Activated CD8-positive, alpha-beta memory T cell treated with anti-CD3 and anti-CD28 coated beads, Interleukin-2, amount 50 U/mL, for 4 hours (primary cell): ENCODE results near the gene ADAMTS4.

Experiments used
- DNase-seq: peaks from one replicate; pipeline ENCODE4 v3.0.0-alpha.2; 2020

The ADAMTS4 gene

DNA sequence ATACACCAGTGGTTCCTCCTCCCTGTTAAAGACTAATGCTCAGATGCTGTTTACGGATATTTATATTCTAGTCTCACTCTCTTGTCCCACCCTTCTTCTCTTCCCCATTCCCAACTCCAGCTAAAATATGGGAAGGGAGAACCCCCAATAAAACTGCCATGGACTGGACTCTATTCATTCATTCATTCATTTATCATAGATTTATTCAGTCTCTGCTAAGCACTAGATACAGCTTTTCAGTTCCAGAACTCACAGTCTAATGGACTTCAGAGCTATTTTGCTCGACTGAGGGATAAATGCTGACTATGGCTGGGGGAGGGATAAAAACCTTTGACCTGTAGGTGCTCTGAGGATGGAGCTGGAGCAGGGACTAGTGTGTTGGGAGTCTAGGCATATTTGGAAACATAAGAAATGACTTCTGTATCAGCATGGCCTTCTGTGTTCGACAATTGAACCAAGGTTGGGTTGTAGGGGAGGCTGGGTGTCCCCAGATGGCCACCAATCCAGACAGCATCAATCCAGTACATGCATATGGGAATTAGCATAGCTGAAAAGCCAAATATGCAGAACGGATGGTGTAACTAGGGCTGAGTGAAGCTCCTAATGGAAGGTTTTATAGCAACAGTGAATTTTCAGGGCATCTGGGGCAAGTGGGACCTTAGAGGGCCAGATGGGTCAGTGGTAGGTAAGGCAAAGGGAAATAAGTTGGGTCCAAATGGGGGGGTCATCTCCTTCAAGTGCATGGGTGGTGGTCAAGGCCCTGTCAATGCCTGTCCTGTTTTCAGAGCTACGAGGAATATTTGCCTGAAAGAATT, 20.4 kb upstream of the ADAMTS4 start:
- DNase-seq: no peak

DNA sequence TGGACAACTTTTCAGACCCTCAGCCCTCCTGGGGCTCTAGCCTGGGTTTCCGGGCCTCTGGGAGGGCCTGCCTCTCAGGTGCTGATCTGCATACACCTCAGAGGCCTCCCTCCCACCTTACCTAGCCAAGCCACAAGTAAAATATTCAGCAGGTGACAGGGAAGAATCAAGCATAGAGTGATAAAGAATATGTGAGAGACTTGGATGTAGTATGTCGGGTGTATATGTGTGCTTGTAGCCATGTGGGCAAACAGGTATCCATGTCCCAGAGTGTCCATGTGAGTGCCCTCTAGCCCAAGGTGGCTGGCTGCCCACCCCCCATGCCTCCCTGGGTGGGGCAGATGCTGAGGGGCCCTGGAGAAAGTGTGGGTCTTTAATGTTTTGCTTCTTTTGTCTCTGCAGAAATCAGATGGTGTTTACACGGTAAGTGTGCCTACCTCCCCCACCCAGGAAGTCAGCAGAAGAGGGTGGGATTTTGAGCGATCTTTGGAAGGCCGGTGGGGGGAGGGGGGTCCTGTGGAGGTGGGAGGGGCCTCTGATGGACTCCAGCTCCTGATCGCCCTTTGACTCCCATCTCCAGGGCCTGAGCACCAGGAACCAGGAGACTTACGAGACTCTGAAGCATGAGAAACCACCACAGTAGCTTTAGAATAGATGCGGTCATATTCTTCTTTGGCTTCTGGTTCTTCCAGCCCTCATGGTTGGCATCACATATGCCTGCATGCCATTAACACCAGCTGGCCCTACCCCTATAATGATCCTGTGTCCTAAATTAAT, 19.6 kb upstream of the ADAMTS4 start:
- no peak for DNase-seq

DNA sequence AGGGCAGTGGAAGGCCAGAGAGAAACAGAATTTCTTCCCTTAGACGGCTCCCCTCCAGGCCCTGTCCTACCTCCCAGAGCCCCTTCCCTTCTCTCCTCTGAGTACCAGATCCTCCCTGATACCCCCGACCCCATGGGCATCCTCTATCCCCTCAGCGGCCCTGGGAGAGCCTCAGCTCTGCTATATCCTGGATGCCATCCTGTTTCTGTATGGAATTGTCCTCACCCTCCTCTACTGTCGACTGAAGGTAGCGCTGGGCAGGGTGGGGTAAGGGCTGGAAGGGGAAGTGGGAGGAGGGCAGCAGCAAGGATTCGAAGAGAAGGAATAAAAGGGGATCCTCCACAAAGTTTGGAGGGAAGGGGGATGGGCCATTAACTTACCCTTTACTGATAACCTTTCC, 19.0 kb upstream of the ADAMTS4 start:
- DNase-seq: no peak

DNA sequence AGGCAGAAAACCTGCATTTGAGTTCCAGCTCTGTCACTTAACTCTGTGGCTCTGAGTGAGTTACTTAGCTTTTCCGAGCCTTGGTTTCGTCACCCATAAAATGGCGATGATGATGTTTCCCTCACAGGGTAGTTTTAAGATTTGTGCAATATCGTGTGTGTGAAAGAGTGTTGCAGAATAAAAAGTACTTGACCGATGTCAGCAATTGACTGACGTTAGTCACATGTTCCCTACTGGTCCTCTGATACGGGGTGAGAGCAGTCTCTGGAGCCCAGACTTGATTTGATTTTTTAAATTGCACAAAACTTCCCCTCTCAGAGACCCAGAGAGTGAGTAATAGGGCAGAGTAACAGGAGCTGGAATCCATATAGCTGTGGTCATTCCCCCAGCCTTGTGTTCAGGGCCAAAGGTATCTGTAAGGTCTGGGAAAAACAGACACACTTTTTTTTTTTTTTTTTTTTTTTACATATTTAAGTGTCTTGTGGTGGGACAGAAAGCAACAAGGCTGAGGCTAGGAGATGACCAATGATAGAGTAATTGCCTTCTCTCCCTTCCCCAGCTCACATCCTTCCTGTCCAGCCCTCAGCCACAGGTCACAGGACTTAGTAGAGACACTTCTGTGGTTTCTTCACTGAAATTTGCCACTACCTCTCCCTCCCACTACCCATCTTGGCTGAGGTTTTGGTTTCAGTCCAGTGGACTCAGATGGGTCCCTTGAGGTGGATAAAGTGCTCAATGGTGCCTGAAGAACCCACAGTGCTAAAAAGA, 18.3 kb upstream of the ADAMTS4 start:
- no peak for DNase-seq

DNA sequence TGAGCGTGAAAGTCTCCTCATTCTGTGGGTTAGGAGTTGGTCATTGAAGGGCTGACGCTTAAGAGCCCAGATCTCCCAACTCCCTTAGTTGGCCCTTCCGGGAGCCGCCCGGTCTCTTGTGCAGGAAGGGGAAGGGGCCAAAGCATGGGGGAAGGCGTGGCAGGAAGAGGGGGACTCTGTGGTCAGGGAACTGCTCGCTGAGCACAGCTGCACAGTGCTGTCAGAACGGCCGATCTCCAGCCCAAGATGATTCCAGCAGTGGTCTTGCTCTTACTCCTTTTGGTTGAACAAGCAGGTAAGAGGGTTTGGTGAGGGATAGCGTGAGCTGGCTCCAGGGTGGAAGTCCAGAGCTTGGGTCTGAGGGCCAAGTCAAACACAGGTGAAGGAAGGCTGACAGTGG, 16.2 kb upstream of the ADAMTS4 start, which contains the start of gene FCER1G:
Gene FCER1G (plus strand): TSS at position 220 of the 400 bp plus-strand sequence. CDS start 27 bp downstream, at position 247.
- no peak for DNase-seq

DNA sequence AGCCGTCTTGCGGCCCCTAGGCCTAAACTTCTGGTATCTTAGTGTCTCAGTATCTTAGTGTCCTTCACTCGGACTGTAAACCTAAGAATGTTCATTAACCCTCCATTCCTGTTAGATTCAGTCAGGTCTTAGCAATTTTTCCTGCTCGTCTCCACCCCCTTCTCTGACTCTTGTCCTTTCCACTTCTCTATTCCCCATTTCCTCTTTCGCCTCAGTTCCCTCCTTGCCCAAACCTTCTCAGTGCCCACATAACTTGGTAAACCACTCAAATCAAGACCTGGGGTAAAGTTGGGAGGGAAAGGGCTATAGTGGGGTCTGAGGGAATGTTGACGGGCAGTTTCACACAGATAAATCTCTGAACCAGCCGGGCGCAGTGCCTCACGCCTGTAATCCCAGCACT, 15.5 kb upstream of the ADAMTS4 start:
- no peak for DNase-seq

GRCh38 chr1:161209790-161210409, 11.0 kb upstream of the ADAMTS4 start:
- peak; percentile 69 for DNase-seq

- DNase-seq: no peak
These were observed 8.3 kb upstream of the ADAMTS4 start for GRCh38 chr1:161207173-161207572.

DNA sequence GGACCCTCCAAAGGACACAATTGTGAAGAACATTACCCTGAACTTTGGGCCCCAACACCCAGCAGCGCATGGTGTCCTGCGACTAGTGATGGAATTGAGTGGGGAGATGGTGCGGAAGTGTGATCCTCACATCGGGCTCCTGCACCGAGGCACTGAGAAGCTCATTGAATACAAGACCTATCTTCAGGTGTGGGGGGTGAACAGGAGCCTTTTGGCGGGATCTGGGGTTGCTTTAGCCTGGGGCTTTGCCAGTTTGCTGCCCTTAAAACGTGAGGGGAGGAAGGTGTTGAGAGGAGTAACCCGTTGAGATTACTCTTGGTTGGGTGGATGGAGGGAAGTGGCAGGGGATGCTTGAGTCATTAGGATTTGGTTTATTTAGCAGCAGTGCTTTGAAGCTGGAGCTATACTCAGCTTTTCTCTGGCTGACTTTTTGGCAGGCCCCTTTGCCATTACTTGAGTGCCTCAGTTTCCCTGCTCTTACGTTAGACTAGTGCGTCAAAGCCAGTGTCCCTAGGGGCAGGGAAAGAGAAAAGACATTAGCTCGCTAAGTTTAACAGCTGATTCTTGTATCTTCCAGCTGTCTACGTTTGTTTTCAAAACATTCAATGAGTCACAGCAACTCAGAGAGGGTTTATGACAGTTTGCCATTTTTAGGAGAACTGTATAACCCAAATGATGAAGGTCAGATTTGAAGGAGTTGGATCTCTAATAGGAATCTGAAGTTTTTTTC, 7.7 kb upstream of the ADAMTS4 start:
- DNase-seq: no peak

- peak; percentile 95 for DNase-seq
These were observed 3.2 kb upstream of the ADAMTS4 start, which contains the start of gene NDUFS2 for GRCh38 chr1:161201836-161202712. TSS of gene NDUFS2 (plus strand) at chr1:161202367. CDS start at chr1:161202386, 19 bp downstream.

GRCh38 chr1:161200992-161201835, 2.4 kb upstream of the ADAMTS4 start:
- DNase-seq: no peak

- no peak for DNase-seq
These were observed 1.7 kb upstream of the ADAMTS4 start for GRCh38 chr1:161200421-161200991.

GRCh38 chr1:161199506-161200139, 769 bp upstream of the ADAMTS4 start:
- DNase-seq: no peak

GRCh38 chr1:161198194-161198896, 509 bp downstream of the ADAMTS4 start:
- no peak for DNase-seq

DNA sequence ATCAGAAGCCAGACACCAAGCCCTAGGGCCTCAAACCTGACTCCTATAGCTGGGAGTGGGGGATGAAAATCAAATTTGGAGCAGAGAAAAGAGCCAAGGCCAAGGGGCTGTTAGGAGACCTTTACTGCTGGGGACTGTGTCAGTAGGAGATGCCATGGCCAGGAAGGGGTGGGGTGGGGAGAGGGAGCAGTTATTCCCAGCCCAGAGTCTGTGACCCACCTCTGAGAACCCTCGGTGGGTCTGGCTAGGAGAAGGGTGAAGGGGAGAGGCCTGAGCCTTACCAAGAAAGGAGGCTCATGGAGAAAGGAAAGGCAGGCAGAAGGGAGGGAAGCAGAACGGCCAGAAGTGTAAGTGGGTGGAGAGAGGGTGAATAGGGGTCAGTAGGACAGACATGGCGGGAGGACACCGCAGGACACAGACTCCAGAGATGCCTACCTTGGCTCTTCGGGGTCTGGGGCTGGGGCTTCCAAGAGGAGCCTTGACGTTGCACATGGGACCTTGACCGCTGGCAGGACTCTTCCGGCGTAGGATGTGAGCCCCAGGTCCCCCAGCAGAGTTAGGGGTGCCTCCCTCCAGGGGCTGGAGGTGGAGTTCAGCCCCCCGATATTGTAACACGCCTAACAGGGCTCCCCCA, 1.2 kb downstream of the ADAMTS4 start:
- DNase-seq: no peak

GRCh38 chr1:161196521-161197451, 2.1 kb downstream of the ADAMTS4 start:
- DNase-seq: no peak

DNA sequence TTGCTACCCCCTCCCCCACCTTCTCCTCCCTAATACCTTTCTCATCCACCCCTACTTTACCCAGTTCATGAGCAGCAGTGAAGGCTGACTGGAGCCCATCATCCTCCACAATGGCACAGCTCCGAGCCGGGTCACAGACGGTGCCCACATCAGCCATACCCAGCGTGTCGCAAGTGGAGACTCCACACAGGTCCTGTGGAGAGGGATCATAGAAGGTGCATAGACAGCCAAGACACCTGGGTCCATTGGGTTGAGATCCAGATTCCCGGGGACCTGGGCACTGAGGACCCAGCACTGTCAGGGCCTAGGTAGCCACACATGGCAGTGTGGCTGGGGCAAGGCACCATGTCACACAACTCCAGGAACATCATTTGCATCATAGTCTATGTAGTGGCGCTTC, 2.7 kb downstream of the ADAMTS4 start:
- no peak for DNase-seq
